NT2/D1 (cell line): ENCODE results near the gene DDX10.

Source experiments
- SUZ12 ChIP-seq: IDR thresholded peaks from 2 replicates; pipeline ENCODE4 v1.6.1; 2011; ENCODE audit not compliant: insufficient read length, insufficient read depth; ENCODE audit errors: extremely low read depth
- YY1 ChIP-seq: IDR thresholded peaks from 2 replicates; pipeline ENCODE4 v1.6.1; 2011; ENCODE audit not compliant: insufficient read length, insufficient read depth

DNA sequence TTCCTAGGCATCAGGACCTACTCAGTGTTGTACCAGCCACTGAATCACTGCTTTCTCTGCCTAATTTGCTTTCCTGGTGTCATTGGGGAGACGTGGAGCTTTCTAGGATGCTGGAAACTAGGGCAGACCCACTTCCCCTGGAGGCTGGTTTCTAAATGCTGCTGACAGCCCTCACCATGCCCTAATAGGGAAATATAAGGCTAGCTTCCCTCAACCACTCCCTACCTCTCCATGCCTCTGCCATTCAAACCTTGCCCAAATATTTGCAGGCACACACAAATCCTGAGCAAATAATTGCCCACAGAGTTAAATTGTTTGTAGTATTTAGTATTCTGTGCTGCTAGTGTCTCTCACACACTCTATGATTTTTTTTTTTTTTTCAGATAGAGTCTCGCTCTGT, 310.2 kb downstream of the DDX10 start:
- TF ChIP-seq SUZ12 (no peak), YY1 (no peak)
